Activated CD4-positive, alpha-beta T cell treated with anti-CD3 and anti-CD28 coated beads, Interleukin-2, amount 10 ng/mL, durations not matched to agents 7 days and 5 days (primary cell): Measurements from ENCODE around the gene SERGEF. TPM values are rescaled to one million over a fixed set of nuclear protein-coding genes. Genes with fewer than 3 reads are reported as not detected.

Experiments
- CTCF ChIA-PET: fragments of 350-600 bp; sonication (Branson Sonifier 250); formaldehyde crosslinking; loops from one replicate; lab custom pipeline; 2021; ENCODE audit warnings: antibody characterized with exemption; lab: Charles Lee
- POLR2A ChIA-PET: fragments of 350-600 bp; sonication (Branson Sonifier 250); formaldehyde crosslinking; loops from one replicate; lab custom pipeline; 2021; ENCODE audit warnings: antibody characterized with exemption; lab: Charles Lee
- DNase-seq: peaks from one replicate; pipeline ENCODE4 v3.0.0-alpha.2; 2020
- H3K27ac Mint-ChIP-seq: one replicate; pipeline ENCODE4 v1.8.0; 2021; ENCODE audit warnings: mild to moderate bottlenecking, moderate library complexity, mixed read lengths
- H3K27me3 Mint-ChIP-seq: one replicate; pipeline ENCODE4 v1.8.0; 2021; ENCODE audit warnings: mixed read lengths
- H3K36me3 Mint-ChIP-seq: one replicate; pipeline ENCODE4 v1.8.0; 2021; ENCODE audit warnings: low read depth, mixed read lengths
- H3K4me1 Mint-ChIP-seq: one replicate; pipeline ENCODE4 v1.8.0; 2021; ENCODE audit warnings: mixed read lengths
- H3K4me3 Mint-ChIP-seq: one replicate; pipeline ENCODE4 v1.8.0; 2021; ENCODE audit warnings: mild to moderate bottlenecking, moderate library complexity, mixed read lengths
- H3K9me3 Mint-ChIP-seq: one replicate; pipeline ENCODE4 v1.8.0; 2021; ENCODE audit warnings: mixed read lengths
- total RNA-seq, 2 experiments: library from RNA; stranded (reverse); gene quantifications; one replicate each; pipeline ENCODE4 v1.2.3, GENCODE V29; 2021

The SERGEF gene
- total RNA-seq, 2 experiments from 2014 or later, result 33.7 to 33.9 TPM

DNA sequence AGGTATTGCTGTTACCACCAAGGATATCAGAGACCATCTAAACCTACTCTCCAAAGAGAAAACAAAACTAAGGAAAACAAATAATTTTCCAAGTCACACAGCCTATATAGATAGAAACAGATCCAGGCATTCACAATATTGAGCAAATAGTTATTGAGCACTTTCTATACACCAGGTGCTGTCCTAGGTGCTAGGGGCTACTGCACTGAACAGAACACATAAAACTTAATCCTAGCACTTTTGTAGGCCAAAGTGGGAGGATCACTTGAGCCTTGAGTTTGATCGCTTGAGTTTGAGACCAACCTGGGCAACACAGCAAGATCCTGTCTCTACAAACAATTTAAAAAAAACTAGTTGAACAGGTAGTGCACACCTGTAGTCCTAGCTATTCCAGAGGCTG, 44.6 kb downstream of the SERGEF start:
- Mint-ChIP-seq H3K36me3 (peaks cover 15% of the 10 kb centered on the region), H3K27me3 (no peaks in the 10 kb centered on the region), H3K9me3 (peaks cover 2% of the 10 kb centered on the region), H3K4me3 (no peak overlapping the region), H3K27ac (no peak overlapping the region), H3K4me1 (no peaks in the 10 kb centered on the region)
- CTCF ChIA-PET, result interaction anchor here (0.7 kb wide), 1 partner anchor 1093 kb away, joined by 3 read pairs; no protein-coding TSS in a partner anchor
- POLR2A ChIA-PET, result no interaction called here
- DNase-seq, result no peak

DNA sequence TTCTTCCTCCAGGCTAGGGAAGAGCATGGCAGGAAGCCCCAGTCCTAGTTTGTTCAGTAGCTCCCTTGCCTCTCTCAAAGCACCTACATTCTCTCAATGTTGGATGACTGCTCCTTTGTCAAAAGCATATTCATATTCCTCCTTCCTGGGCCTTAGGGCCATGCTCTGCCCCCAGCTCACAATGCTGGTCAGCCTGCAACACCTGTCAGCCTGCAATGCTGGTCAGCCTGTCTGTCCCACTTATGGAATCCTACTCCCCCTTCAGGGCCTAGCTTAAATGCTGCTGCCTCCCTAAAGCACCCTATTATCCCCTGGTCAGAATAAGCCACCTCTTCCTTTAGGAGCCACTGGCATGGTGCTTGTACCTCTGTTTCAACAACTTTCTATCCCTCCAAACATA, 45.2 kb downstream of the SERGEF start:
- H3K4me1 Mint-ChIP-seq, result no peaks in the 10 kb centered on the region
- CTCF ChIA-PET, result no interaction called here
- POLR2A ChIA-PET, result interaction anchor here (0.6 kb wide), 1 partner anchor 331 kb away, joined by 4 read pairs; no protein-coding TSS in a partner anchor
- DNase-seq, result no peak
- no peaks in the 10 kb centered on the region for H3K27me3 Mint-ChIP-seq
- no peak overlapping the region for H3K27ac Mint-ChIP-seq
- peaks cover 2% of the 10 kb centered on the region for H3K9me3 Mint-ChIP-seq
- peaks cover 16% of the 10 kb centered on the region for H3K36me3 Mint-ChIP-seq
- H3K4me3 Mint-ChIP-seq, result no peak overlapping the region

DNA sequence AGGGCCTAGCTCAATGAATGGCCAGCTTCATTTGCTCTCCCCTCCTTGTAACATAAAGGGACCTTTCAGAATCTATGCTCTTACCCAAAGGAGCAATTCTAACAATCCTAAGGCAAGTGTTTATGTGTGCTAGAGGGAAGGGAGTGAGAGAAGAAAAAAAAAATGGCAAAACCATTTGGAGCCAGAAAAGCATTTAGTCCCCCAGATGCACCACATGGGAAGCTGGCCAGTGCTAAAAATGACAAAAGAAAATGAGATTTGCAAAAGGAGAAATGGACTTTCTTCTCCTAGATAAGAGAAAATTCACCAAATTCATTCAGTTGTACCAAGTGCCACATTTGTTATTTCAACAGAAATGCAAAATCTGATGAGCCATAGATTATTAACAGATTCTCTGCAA, 52.8 kb downstream of the SERGEF start:
- Mint-ChIP-seq H3K9me3 (no peaks in the 10 kb centered on the region), H3K27me3 (no peaks in the 10 kb centered on the region), H3K4me3 (no peak overlapping the region), H3K36me3 (peaks cover 15% of the 10 kb centered on the region), H3K27ac (no peak overlapping the region), H3K4me1 (no peaks in the 10 kb centered on the region)
- POLR2A ChIA-PET, result no interaction called here
- CTCF ChIA-PET, result interaction anchor here (1.1 to 1.5 kb wide), 2 partner anchors 14 to 68 kb away, joined by 3 to 4 read pairs; no protein-coding TSS in a partner anchor
- no peak for DNase-seq

DNA sequence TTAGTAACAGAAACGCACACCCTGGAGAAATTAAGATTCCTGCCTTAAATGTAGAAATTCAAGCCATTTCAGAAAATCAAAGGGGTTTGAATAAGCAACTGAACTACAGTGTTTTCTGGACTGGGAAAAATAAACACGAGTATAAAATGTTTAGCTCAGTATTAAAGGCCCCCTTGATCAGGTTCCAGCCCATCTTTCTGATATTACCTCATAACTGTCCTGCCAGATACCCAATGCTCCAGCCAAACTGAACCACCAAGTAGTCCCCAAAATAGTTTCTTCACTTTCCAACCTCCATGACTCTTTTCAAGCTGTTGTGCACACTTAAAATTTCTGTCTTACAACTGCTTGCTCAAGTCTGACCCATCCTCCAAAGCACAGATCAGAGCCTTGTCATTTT, 54.4 kb downstream of the SERGEF start:
- ChIA-PET POLR2A (no interaction called here), CTCF (interaction anchor here (0.6 to 1.2 kb wide), 2 partner anchors 11 to 80 kb away, joined by 3 read pairs; no protein-coding TSS in a partner anchor)
- Mint-ChIP-seq H3K9me3 (no peaks in the 10 kb centered on the region), H3K27me3 (no peaks in the 10 kb centered on the region), H3K4me1 (no peaks in the 10 kb centered on the region), H3K27ac (no peak overlapping the region), H3K36me3 (peaks cover 22% of the 10 kb centered on the region), H3K4me3 (no peak overlapping the region)
- DNase-seq, result no peak

DNA sequence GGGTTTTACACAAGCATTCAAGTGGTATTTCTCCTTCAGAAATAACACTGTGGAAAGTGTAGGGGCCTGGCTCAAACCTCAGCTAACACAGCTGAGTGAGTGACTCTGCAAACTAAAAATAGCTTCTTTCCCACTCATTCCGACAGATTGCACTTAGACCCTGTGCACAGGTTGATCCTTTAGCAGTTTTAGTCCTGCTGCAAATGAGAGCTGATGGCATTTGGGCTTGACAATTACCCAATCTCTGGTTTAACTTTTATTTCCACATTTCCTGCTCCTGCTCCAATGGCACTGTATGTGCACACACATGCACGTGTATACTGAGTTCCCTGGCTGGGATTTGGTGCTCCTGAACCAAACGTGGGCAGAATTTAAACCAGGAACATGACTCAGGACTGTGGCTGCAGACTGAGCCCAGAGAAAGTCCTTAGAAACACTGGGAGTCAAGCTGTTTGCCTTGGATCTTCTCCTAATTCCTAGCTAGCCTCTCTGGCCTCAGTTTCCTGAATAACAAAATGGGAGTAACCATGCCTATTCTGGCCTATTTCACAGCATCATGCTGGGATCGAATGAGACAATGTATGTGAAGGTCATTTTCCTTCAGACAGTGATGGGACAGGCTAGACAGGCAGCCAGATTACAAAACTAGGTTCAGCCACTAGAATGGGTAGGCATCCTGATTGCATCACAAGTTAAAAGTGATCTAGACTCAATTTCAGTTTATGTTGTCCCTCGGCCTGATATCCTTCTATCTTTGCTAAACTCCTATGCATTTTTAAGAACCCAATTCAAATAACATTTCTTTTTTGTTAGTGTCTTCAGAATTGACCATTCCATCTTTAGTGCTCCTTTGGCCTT, 58.2 kb downstream of the SERGEF start:
- CTCF ChIA-PET, result interaction anchor here (1.2 kb wide), 1 partner anchor 15 kb away, joined by 4 read pairs; no protein-coding TSS in a partner anchor
- Mint-ChIP-seq H3K27me3 (no peaks in the 10 kb centered on the region), H3K4me3 (no peak overlapping the region), H3K9me3 (no peaks in the 10 kb centered on the region), H3K36me3 (peaks cover 21% of the 10 kb centered on the region), H3K27ac (no peak overlapping the region), H3K4me1 (no peaks in the 10 kb centered on the region)
- DNase-seq, result no peak
- POLR2A ChIA-PET, result no interaction called here

DNA sequence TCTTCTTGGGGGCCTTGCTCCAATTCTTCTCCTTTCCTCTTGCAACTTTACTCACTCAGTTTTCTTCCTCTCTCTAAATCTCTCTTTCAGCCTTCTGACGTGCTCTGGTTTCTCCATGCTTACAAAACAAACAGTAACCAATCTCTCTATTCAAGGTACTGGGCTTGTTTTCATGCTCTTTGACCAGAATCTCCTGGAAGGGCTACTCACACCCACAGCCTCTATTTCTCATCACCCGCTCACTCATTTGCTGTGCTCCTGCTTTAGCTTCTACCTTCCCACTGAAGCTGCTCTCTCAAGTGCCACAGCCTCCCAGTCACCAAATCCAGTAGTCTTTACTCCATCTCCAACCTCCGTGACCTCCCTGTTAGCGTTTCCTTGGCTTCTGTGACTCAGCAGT, 60.4 kb downstream of the SERGEF start:
- no peak for DNase-seq
- Mint-ChIP-seq H3K27ac (no peak overlapping the region), H3K4me1 (no peaks in the 10 kb centered on the region), H3K9me3 (no peaks in the 10 kb centered on the region), H3K27me3 (no peaks in the 10 kb centered on the region), H3K36me3 (peaks cover 21% of the 10 kb centered on the region), H3K4me3 (no peak overlapping the region)
- ChIA-PET CTCF (interaction anchor here (1.3 kb wide), 1 partner anchor 26 kb away, joined by 3 read pairs; no protein-coding TSS in a partner anchor), POLR2A (no interaction called here)

DNA sequence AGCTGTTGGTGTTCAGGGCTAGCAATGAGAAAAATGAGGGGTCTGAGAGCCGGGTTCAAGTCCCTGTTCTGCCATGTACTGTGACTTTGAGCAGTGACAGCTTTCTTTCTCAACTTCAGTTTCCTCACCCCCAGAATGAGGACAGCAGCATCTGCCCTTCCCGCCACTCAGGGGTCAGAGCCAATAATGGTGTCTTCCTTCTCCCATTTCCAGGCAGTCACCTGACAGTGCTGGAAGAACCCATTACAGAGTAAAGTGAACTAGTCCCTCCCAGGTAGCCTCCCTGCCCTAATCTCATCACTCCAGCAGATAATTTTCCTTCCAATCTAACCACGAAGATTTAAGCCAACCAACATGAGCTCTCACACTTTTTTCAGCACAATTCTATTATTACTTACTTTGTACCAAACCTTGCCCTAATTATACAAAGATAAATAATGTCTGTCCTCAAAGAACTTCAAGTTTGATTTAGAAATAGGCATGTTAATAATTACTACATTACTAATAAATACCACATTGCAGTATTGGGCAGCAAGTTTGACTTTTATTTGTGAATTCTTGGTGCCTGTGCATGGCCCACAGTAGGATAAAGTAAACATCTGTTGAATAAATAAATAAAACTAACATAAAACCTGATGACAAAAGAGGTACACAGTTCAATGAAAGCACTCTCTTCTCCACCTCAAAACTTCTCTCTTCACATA, 61.0 kb downstream of the SERGEF start:
- DNase-seq, result no peak
- ChIA-PET POLR2A (no interaction called here), CTCF (no interaction called here)
- H3K27ac Mint-ChIP-seq, result no peak overlapping the region
- no peaks in the 10 kb centered on the region for H3K9me3 Mint-ChIP-seq
- no peak overlapping the region for H3K4me3 Mint-ChIP-seq
- H3K4me1 Mint-ChIP-seq, result no peaks in the 10 kb centered on the region
- no peaks in the 10 kb centered on the region for H3K27me3 Mint-ChIP-seq
- peaks cover 24% of the 10 kb centered on the region for H3K36me3 Mint-ChIP-seq

DNA sequence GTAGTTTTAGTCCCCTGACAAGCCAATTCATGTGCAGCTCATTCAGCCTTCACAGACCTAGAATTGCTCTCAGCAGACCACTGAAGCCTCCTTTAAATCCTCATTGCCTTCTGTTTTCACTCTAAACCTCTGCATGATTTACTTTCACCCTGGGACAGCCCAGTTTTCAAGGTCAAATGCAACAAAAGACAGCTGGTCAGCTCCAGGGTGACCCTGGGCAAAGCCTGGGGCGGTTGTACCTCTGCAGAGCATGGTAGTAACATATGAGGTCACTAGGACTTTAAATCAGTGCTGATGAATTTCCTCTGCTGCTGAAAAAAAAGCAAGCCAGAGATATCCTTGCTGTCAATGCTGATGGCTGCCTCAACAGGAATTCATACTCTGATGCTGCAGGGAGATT, 62.2 kb downstream of the SERGEF start:
- Mint-ChIP-seq H3K36me3 (peaks cover 27% of the 10 kb centered on the region), H3K27me3 (no peaks in the 10 kb centered on the region), H3K4me1 (no peaks in the 10 kb centered on the region), H3K4me3 (no peak overlapping the region), H3K27ac (no peak overlapping the region), H3K9me3 (no peaks in the 10 kb centered on the region)
- ChIA-PET POLR2A (no interaction called here), CTCF (no interaction called here)
- no peak for DNase-seq

DNA sequence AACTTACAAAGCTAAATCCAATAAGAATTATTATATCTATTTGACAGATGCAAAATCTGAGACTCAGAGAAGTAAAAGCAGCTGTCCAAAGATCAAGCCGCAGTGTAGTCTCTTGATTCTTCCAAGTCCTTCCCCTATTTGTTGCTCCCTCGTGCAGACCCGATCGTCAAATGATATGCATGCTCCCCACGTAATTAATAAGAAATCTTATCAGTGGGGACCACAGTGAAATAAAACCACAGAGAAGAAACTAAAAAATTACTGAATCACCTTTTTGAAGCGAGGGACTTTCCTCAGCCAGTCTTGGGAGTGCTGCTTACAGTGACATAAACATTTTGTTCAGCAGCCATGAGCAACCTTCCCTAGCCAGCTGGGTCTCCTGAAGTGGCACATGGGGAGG, 64.6 kb downstream of the SERGEF start:
- H3K36me3 Mint-ChIP-seq, result peaks cover 33% of the 10 kb centered on the region
- DNase-seq, result no peak
- ChIA-PET CTCF (interaction anchor here (1.5 kb wide), 1 partner anchor 9 kb away, joined by 3 read pairs; no protein-coding TSS in a partner anchor), POLR2A (interaction anchor here (0.6 kb wide), 1 partner anchor 497 kb away, joined by 3 read pairs; no protein-coding TSS in a partner anchor)
- no peaks in the 10 kb centered on the region for H3K4me1 Mint-ChIP-seq
- no peak overlapping the region for H3K4me3 Mint-ChIP-seq
- no peak overlapping the region for H3K27ac Mint-ChIP-seq
- peaks cover 9% of the 10 kb centered on the region for H3K9me3 Mint-ChIP-seq
- H3K27me3 Mint-ChIP-seq, result no peaks in the 10 kb centered on the region

DNA sequence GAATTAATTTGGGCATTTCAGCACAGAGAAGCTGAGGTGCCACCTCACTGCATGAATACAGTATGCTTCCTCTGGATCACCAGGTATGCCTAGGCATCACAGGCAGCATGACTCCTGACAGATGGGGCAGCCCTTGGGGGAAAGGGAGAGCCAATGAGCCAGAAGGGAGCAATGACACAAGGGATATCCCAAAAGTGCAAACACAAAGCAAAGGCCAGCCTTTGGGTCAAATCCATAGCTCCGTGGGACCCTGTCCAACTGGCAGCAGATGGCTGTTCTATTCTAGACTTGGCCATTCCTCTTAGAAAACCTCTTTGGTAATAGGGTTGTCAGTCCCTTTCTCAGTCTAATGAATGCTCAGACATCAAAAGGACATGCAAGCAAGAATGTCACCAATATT, 73.3 kb downstream of the SERGEF start:
- H3K9me3 Mint-ChIP-seq, result peaks cover 9% of the 10 kb centered on the region
- no peaks in the 10 kb centered on the region for H3K4me1 Mint-ChIP-seq
- ChIA-PET POLR2A (no interaction called here), CTCF (interaction anchor here (1.3 kb wide), 1 partner anchor 9 kb away, joined by 3 read pairs; no protein-coding TSS in a partner anchor)
- no peak overlapping the region for H3K4me3 Mint-ChIP-seq
- H3K36me3 Mint-ChIP-seq, result peaks cover 17% of the 10 kb centered on the region
- DNase-seq, result no peak
- no peaks in the 10 kb centered on the region for H3K27me3 Mint-ChIP-seq
- no peak overlapping the region for H3K27ac Mint-ChIP-seq

DNA sequence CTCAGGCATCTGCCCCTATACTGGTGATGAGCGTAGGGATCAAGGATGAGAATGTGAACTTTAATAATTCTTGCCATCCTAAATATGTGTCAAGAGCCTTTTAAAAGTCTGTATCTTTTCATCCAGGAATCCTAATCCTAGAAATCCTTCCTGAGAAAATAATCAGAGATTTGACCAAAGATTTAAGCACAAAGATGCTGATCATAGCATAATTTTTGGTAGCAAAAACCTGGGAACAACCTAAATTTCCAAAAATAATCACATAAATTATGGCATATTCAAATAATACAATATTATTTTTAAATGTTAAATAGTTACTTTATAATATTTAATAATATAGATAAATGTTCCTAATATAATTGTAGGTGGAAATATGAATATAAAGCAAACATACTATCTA, 76.1 kb downstream of the SERGEF start:
- peaks cover 12% of the 10 kb centered on the region for H3K36me3 Mint-ChIP-seq
- no peaks in the 10 kb centered on the region for H3K4me1 Mint-ChIP-seq
- peaks cover 4% of the 10 kb centered on the region for H3K9me3 Mint-ChIP-seq
- ChIA-PET CTCF (interaction anchor here (0.9 kb wide), 1 partner anchor 13 kb away, joined by 3 read pairs; no protein-coding TSS in a partner anchor), POLR2A (no interaction called here)
- no peak for DNase-seq
- no peak overlapping the region for H3K4me3 Mint-ChIP-seq
- no peaks in the 10 kb centered on the region for H3K27me3 Mint-ChIP-seq
- no peak overlapping the region for H3K27ac Mint-ChIP-seq

DNA sequence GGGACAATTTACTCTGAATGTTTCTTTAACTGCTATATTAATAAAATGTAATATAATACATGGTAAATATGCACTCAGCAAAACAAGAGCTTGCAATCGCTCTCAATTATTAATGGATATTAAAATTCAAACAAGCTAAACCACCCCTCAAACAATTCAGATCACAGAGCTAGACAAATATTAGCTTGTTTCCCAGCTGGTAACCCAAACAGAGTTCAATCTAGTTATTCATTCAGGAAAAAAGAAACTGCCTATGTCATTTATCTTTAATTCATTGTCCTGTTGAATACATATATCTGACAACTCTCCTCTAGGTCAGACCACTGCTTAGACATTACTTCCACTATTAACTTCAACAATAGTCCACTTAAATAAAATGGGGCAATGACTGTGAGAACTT, 78.7 kb downstream of the SERGEF start:
- CTCF ChIA-PET, result no interaction called here
- no peak for DNase-seq
- Mint-ChIP-seq H3K4me3 (no peak overlapping the region), H3K27ac (no peak overlapping the region), H3K9me3 (peaks cover 4% of the 10 kb centered on the region), H3K36me3 (peaks cover 10% of the 10 kb centered on the region), H3K27me3 (no peaks in the 10 kb centered on the region), H3K4me1 (no peaks in the 10 kb centered on the region)
- POLR2A ChIA-PET, result no interaction called here

DNA sequence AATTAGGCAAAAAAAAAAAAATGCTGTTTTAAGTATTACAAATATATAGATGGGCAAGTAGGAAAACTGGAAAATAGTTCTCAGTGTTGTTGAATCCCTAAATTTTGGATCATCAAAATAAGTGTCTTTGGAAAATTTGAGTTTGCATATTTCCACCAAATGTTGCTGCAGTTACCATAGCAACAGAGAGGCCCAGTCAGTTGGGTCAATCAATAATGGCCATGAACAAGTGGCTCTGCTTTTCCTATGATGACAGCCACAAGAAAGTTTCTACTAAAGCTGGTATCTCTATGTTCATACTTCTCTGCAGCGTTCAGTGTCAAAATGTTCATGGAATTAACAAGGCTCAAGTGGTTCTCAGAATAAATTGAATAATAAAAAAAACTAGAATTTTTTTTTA, 79.1 kb downstream of the SERGEF start:
- DNase-seq, result no peak
- Mint-ChIP-seq H3K9me3 (peaks cover 4% of the 10 kb centered on the region), H3K4me3 (no peak overlapping the region), H3K27me3 (no peaks in the 10 kb centered on the region), H3K4me1 (no peaks in the 10 kb centered on the region), H3K36me3 (peaks cover 10% of the 10 kb centered on the region), H3K27ac (no peak overlapping the region)
- CTCF ChIA-PET, result no interaction called here
- POLR2A ChIA-PET, result no interaction called here
